HG02885 (cell line): ENCODE data around the gene CABP4.
A peak's percentile ranks its signal among the peaks of the same experiment; 100 is the strongest.
"Not testable (repeated sequence)": the region's sequence is repeated elsewhere in the genome, so short reads cannot be mapped to it uniquely, and the experiment has no call there.

ENCODE experiments used
- ATAC-seq: cut with Tn5 transposase; IDR thresholded peaks from one replicate; pipeline ENCODE4 v1.9.1; 2021; ENCODE audit warnings: mild to moderate bottlenecking; ENCODE audit not compliant: unreplicated experiment, poor library complexity

Gene CABP4

GRCh38 chr11:67469508-67469811, 14.3 kb downstream of the CABP4 start:
- no peak for ATAC-seq

- no peak for ATAC-seq
Observed at GRCh38 chr11:67470337-67471002, 15.3 kb downstream of the CABP4 start.

- no peak for ATAC-seq
Observed at GRCh38 chr11:67472882-67473281, 17.7 kb downstream of the CABP4 start.

GRCh38 chr11:67476692-67477091, 21.5 kb downstream of the CABP4 start:
- not testable (repeated sequence) for ATAC-seq

GRCh38 chr11:67477344-67478050, 22.3 kb downstream of the CABP4 start:
- not testable (repeated sequence) for ATAC-seq

GRCh38 chr11:67482275-67482826, 27.2 kb downstream of the CABP4 start:
- ATAC-seq, result no peak

- ATAC-seq, result peak; percentile 72
Observed at GRCh38 chr11:67482827-67483798, 28.0 kb downstream of the CABP4 start, which contains the start of gene AIP. Gene AIP, plus strand, starts transcription at chr11:67483026. Its CDS starts 133 bp downstream, at chr11:67483159.

- no peak for ATAC-seq
Observed at GRCh38 chr11:67483831-67484665, 28.9 kb downstream of the CABP4 start.

GRCh38 chr11:67484847-67485311, 29.7 kb downstream of the CABP4 start:
- no peak for ATAC-seq

- ATAC-seq, result not testable (repeated sequence)
Observed at GRCh38 chr11:67485873-67486361, 30.8 kb downstream of the CABP4 start.

GRCh38 chr11:67486481-67487195, 31.5 kb downstream of the CABP4 start:
- peak; percentile 41 for ATAC-seq

- ATAC-seq, result no peak
Observed at GRCh38 chr11:67489203-67489884, 34.2 kb downstream of the CABP4 start.

- no peak for ATAC-seq
Observed at GRCh38 chr11:67489885-67490726, 35.0 kb downstream of the CABP4 start.

- ATAC-seq, result no peak
Observed at GRCh38 chr11:67490727-67491065, 35.5 kb downstream of the CABP4 start.

- no peak for ATAC-seq
Observed at GRCh38 chr11:67491276-67492068, 36.3 kb downstream of the CABP4 start.

GRCh38 chr11:67492069-67492727, 37.0 kb downstream of the CABP4 start:
- no peak for ATAC-seq
